Activated T-cell treated with anti-CD3 and anti-CD28 coated beads, Interleukin-2, amount 50 U/mL, for 72 hours (primary cell): Measurements from ENCODE around the gene ARL8B. TPM values are rescaled to one million over a fixed set of nuclear protein-coding genes. Genes with fewer than 3 reads are reported as not detected.

Source experiments
- ATAC-seq, 2 donors: fragments of 150-1000 bp; cut with Tn5 transposase; replicated peaks in 1 of 2; 2 replicates each; pipeline ENCODE4 v1.10.0; 2021; ENCODE audit warnings: moderate library complexity in 2 of 2, mild to moderate bottlenecking in 1 of 2
- DNase-seq, 2 donors: peaks; one replicate each; pipeline ENCODE4 v3.0.0; 2021 to 2022; ENCODE audit warnings: mixed read lengths in 1 of 2
- H3K27ac Mint-ChIP-seq: one replicate; pipeline ENCODE4 v1.8.0; 2022; ENCODE audit warnings: mild to moderate bottlenecking, moderate library complexity, mixed read lengths
- H3K27me3 Mint-ChIP-seq: one replicate; pipeline ENCODE4 v1.8.0; 2022; ENCODE audit warnings: low read depth, mixed read lengths
- H3K36me3 Mint-ChIP-seq, 2 donors: one replicate each; pipeline ENCODE4 v1.8.0; 2022; ENCODE audit warnings: mixed read lengths in 2 of 2, mild to moderate bottlenecking in 1 of 2; ENCODE audit not compliant: insufficient read depth in 2 of 2
- H3K4me1 Mint-ChIP-seq: one replicate; pipeline ENCODE4 v1.8.0; 2022; ENCODE audit warnings: low read depth, mixed read lengths
- H3K4me3 Mint-ChIP-seq, 2 donors: one replicate each; pipeline ENCODE4 v1.8.0; 2022; ENCODE audit warnings: mild to moderate bottlenecking in 2 of 2, mixed read lengths in 2 of 2, moderate library complexity in 2 of 2
- H3K9me3 Mint-ChIP-seq, 2 donors: one replicate each; pipeline ENCODE4 v1.8.0; 2022; ENCODE audit warnings: mixed read lengths in 2 of 2
- total RNA-seq, 2 donors: library from RNA; stranded (reverse); gene quantifications; one replicate each; pipeline ENCODE4 v1.2.3, GENCODE V29; 2022

Gene ARL8B
- total RNA-seq, 2 donors from 2014 or later: 61.3 to 73.6 TPM

DNA sequence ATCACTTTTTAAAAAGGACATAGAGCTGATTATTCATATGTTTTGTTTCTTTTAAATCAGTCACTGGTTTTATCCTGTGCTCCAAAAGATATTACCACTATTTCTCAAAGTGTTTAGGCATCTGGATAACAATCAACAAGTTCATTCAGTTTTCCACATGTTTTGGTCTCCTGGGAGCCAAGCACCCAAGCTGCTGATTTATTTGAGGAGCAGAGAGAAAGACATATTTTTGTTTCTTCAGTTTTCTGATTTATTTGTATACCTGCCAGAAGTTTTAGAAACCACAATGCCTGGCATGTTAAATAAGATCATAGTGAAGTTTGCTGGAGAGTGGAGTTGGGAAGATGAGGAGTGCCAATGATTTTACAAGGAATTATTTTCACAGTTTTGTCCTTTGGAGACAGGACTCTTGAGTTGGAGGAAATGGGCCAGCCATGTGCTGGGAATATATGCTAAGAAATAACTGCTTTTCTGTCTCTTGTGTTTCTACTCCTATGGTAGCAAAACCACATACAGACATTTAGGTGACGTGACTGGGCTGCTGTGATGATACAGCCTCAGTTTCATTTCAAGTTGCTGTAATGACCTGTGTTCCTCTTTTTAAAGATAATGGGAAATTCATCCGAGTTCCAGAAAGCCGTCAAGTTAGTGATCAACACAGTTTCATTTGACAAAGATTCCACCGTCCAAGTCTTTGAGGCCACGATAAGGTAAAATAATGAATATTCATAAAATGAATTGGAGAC, 77.1 kb downstream of the ARL8B start:
- Mint-ChIP-seq H3K27ac (peak overlapping the region; percentile 100), H3K36me3 (peaks cover 34 to 77% of the 10 kb centered on the region in 2 donors), H3K4me3 (peak overlapping the region; percentile 83 to 91), H3K4me1 (peaks cover 89% of the 10 kb centered on the region), H3K9me3 (peaks cover 2 to 3% of the 10 kb centered on the region in 2 donors), H3K27me3 (no peaks in the 10 kb centered on the region)
- DNase-seq (peak; percentile 28 to 47), ATAC-seq (peak in 1 of 2 donors; percentile 10)

DNA sequence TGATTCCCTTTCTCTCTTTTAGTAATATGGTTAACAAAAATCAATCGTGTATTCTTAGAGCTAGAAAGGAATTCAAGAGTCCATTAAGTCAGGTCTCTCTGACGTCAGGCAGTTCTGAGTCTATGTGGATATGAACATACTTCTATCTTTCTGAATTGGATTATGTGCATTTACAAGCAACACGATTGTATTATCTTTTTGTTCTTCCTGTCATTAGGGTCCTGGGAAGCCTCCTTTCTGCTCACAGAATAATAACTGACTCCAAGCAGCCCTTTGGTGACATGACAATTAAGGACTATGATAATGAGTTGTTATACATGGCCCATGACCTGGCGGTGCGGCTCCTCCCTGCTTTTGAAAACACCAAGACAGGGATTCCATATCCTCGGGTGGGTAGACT, 79.4 kb downstream of the ARL8B start:
- Mint-ChIP-seq H3K27ac (peak overlapping the region; percentile 79), H3K4me3 (peak overlapping the region in 1 of 2 donors; percentile 18), H3K36me3 (peaks cover 31 to 77% of the 10 kb centered on the region in 2 donors), H3K4me1 (peaks cover 89% of the 10 kb centered on the region), H3K9me3 (peaks cover 2 to 3% of the 10 kb centered on the region in 2 donors), H3K27me3 (no peaks in the 10 kb centered on the region)
- ATAC-seq: no peak
- DNase-seq: no peak

DNA sequence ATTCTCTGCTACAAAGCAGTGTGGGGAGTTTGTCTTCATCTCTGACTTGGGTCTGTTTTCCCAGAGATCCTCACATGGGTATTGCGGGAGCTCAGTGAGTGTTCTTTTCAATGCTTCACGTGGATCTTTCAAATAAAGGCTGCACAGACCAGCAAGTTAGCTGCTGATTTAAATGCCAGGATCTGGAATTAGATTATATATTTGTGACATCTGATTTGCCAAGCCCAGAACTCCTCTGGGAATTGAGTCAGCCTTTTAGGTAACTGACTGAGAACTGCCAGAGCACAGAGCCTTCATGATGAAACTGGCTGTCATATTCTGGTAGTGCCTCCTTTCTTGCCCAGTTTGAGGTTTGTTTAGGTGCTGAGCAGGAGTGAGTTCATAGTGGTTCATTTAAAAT, 80.1 kb downstream of the ARL8B start:
- Mint-ChIP-seq H3K27ac (peak overlapping the region; percentile 79), H3K27me3 (no peaks in the 10 kb centered on the region), H3K9me3 (peaks cover 0 to 2% of the 10 kb centered on the region in 2 donors), H3K4me3 (peak overlapping the region in 1 of 2 donors; percentile 18), H3K36me3 (peaks cover 27 to 76% of the 10 kb centered on the region in 2 donors), H3K4me1 (peaks cover 84% of the 10 kb centered on the region)
- no peak for ATAC-seq
- no peak for DNase-seq

DNA sequence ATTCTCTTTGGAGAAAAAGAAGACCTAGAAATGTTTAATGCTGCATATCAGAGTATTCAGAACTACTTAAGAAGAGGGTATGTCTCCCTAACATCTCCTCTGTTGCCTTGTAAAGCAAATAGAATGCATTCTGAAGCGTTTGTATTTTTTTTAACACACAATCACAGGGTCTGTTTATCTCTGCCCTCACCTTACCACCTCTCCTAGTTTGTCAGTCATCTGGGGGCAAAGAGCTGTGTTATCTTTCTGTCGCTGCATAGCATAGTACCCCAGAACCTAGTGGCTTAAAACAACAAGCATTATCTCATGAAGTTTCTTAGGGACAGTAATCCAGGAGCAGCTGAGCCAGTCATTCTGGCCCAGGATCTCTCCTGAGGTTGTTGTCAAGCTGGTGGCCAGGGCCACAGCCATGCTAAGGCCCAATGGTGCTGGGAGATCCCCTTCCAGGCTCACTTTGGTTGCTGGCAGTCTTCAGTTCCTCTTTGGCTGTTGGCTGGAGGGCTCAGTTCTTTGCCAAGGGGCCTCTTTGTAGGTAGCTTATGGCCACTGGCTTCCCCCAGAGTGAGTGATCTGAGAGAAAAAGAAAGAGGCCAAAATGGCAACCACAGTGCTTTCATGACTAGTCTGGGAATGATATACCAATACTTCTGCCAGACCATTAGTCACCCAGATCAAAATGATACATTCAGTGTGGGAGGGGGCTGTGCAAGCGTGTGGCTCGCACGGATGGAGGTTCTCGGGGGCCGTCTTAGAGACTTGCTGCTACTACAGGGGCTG, 83.3 kb downstream of the ARL8B start:
- H3K36me3 Mint-ChIP-seq: peaks cover 29 to 75% of the 10 kb centered on the region in 2 donors

DNA sequence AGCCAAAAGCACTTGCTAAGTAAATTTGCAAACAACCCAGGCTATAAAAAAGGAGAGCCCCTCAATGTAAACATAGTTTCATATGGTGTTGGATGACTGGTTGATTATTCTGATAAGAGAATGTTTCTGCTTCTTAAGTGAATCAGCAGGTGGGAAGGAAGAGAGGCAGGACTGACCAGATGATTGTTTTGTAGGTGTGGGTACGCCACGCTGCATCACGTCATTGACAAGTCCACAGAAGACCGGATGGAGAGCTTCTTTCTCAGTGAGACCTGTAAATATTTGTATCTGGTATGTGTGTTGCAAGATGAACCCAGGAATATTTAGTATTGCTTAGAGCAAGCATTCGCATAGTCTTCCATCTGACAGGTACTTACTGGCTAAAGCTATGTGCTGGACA, 88.8 kb downstream of the ARL8B start:
- peak overlapping the region; percentile 72 for H3K27ac Mint-ChIP-seq
- no peak for DNase-seq

More for the DNA sequence above, 83.3 kb downstream of the ARL8B start:
- Mint-ChIP-seq H3K27ac (peak overlapping the region; percentile 90), H3K9me3 (no peaks in the 10 kb centered on the region), H3K4me3 (peak overlapping the region; percentile 65 to 73), H3K27me3 (no peaks in the 10 kb centered on the region), H3K4me1 (peaks cover 76% of the 10 kb centered on the region)
- peak; percentile 63 to 76 for DNase-seq
- ATAC-seq: peak; percentile 91 to 92

DNA sequence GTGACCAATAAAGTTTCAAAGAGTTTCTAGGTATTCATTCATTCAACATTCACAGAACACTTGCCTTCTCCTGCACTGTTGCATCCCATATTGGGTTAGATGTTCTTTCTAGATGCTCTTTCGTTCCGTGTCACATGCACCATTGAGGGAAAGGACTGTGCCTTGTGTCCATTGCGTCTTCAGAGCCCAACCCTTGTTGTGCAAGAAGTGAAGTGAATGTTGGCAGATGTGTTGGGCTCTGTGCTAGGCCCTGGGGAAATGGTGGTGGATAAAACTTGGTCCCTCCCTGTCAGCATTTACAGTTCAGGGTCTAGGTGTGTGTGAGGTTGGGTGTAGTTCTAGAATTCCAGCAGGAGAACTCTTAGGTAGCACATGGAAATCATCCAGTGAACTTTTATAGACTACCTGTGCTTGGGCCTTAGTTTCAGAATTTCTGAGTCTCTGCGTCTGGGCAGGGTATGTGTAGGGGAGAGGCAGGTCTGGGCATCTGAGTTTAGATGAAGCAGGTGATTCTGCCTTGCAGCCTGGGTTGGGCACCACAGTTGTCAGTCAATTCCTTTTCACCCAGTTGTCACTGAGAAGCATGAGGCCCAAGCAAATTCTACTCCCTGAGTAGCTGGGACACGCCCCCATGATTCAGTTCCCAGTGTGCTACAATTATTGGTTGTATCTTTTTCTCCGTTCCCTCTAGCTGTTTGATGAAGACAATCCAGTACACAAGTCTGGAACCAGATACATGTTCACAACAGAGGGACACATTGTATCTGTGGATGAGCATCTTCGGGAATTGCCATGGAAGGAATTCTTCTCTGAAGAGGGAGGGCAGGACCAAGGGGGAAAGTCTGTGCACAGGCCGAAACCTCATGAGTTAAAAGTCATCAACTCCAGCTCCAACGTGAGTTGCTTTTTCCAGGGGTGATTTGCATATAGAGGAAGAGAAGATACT, 90.8 kb downstream of the ARL8B start:
- Mint-ChIP-seq H3K4me1 (peaks cover 36% of the 10 kb centered on the region), H3K27ac (peak overlapping the region; percentile 79), H3K9me3 (no peaks in the 10 kb centered on the region), H3K27me3 (no peaks in the 10 kb centered on the region), H3K36me3 (peaks cover 43 to 77% of the 10 kb centered on the region in 2 donors), H3K4me3 (no peak overlapping the region)
- peak in 1 of 2 donors; percentile 25 for ATAC-seq
- no peak for DNase-seq

More for the DNA sequence above, 88.8 kb downstream of the ARL8B start:
- ATAC-seq: no peak
- peaks cover 44% of the 10 kb centered on the region for H3K4me1 Mint-ChIP-seq
- no peaks in the 10 kb centered on the region for H3K27me3 Mint-ChIP-seq
- H3K9me3 Mint-ChIP-seq: no peaks in the 10 kb centered on the region
- H3K36me3 Mint-ChIP-seq: peaks cover 50 to 84% of the 10 kb centered on the region in 2 donors
- no peak overlapping the region for H3K4me3 Mint-ChIP-seq

DNA sequence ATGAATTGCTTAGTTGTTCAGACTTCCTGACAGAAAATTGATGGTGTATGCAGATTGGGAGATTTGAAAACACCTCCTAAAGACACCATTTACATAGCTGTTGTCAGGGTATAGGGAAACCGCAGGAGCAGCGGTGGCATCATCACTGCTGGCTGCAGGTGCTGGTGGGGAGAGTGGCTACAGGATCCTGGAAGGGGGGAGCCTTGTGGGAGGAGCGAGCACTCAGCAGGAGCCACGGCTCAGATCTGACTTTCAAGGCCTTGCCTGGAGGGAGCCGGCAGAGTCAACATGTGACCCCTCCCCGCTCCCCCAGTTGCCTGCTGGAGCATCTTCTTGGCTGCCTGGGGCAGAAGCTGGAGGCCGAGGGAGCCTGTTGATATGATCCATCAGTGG, 91.5 kb downstream of the ARL8B start:
- ATAC-seq (no peak), DNase-seq (no peak)
- H3K4me1 Mint-ChIP-seq: peaks cover 32% of the 10 kb centered on the region
- H3K9me3 Mint-ChIP-seq: no peaks in the 10 kb centered on the region
- H3K27me3 Mint-ChIP-seq: no peaks in the 10 kb centered on the region
- peaks cover 37 to 73% of the 10 kb centered on the region in 2 donors for H3K36me3 Mint-ChIP-seq
- H3K27ac Mint-ChIP-seq: peak overlapping the region; percentile 79
- H3K4me3 Mint-ChIP-seq: no peak overlapping the region

DNA sequence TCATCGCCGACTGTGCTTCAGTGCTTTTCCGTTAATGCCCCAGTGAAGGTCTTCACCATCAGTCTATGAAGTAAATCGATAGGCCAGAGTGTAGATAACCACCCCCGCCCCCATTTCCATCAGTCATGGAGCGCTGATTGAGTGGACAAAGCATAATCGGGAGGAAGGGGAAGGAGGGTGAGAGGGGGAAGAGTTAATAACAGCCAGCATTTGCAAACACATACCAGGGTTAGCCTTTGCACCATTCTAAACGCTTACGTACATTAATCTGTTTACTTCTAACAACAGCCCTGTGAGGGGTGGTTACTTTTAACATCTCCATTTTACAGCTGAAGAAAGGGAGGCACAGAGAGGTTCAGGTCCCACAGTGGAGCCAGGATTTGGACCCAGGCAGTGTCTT, 92.3 kb downstream of the ARL8B start:
- H3K36me3 Mint-ChIP-seq: peaks cover 35 to 71% of the 10 kb centered on the region in 2 donors
- H3K27me3 Mint-ChIP-seq: no peaks in the 10 kb centered on the region
- no peak for ATAC-seq
- H3K4me1 Mint-ChIP-seq: peaks cover 28% of the 10 kb centered on the region
- no peaks in the 10 kb centered on the region for H3K9me3 Mint-ChIP-seq
- DNase-seq: no peak
- H3K4me3 Mint-ChIP-seq: no peak overlapping the region
- no peak overlapping the region for H3K27ac Mint-ChIP-seq

DNA sequence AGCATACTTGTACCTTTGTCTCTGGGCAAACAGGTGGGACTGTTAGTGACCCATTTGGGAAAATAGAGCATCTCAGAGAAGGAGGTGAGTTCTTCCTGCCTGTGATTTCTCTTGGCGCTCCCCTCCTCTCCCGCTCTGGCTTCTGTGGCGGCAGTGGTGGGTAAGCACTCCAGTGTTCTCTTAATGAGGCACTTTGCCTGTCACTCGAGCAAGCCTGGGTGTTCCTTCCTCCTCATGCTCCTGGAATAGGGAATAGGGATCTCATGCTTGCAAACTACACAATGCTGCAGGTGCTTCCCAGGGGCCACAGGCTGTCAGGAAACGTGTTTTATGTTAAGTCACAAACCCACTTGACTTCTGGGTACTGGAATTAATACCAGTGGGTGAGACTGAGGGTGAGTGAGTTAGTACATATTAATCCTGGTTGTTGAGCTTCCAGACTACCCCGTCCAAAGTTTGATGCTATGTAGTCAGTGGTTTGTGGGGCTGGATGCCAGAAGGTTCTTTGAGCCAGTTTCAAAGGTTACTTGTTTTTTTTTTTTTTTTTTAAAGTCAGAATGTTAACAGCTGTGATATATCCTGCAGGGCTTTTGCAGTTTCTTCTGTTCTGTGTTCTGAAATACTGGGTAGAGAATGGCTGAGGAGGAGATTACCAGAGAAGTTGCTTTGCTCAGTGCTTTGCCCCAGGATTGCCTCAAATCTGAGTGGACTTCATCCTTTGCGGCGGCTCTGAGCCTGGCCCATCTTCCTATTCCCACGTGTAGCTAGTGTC, 95.9 kb downstream of the ARL8B start:
- Mint-ChIP-seq H3K4me3 (no peak overlapping the region), H3K4me1 (peaks cover 11% of the 10 kb centered on the region), H3K27me3 (no peaks in the 10 kb centered on the region), H3K27ac (peak overlapping the region; percentile 32), H3K36me3 (peaks cover 13 to 45% of the 10 kb centered on the region in 2 donors), H3K9me3 (no peaks in the 10 kb centered on the region)
- DNase-seq: no peak
- no peak for ATAC-seq

DNA sequence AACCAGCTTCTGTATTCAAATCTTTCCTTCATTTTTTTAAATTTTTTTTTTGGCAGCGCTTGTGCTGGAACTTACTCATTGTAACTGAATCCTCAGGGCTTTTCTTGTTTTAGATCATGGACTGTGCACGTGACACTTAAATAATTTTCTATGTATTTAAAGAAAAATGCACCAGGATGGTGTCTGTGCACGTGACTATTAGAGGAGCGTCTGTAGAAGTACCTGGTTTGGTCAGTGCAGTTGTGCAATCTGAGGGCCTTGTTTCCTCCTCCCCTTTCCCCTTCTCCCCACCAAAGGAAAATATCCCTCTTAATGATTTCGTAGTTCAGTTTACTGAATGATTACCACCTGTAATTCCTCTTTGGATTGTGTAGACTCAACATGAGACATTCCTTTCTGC, 96.7 kb downstream of the ARL8B start:
- H3K4me3 Mint-ChIP-seq: no peak overlapping the region
- peak overlapping the region; percentile 87 for H3K27ac Mint-ChIP-seq
- H3K27me3 Mint-ChIP-seq: no peaks in the 10 kb centered on the region
- no peaks in the 10 kb centered on the region for H3K9me3 Mint-ChIP-seq
- peaks cover 11% of the 10 kb centered on the region for H3K4me1 Mint-ChIP-seq
- DNase-seq (no peak), ATAC-seq (no peak)
- H3K36me3 Mint-ChIP-seq: peaks cover 9 to 37% of the 10 kb centered on the region in 2 donors

DNA sequence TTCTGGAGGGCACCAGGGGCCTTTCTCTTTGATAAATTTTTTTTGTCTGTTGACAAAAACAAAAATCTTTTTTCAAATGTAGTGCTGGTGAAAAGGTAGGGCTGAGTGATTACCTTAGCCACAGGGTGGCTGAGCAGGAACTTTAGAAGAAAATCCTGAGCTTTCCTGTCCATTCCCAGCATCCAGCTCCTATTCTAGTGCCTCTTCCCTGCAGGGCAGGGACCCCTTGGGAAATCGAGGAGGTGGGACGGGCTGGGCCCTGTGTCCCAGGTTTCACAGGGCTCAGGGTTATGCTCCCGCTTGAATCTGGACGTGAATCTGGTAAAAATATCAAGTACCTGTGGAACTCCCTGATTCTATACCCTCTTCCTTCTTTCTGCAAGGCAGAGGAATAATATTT, 97.1 kb downstream of the ARL8B start:
- H3K9me3 Mint-ChIP-seq: no peaks in the 10 kb centered on the region
- DNase-seq: no peak
- H3K36me3 Mint-ChIP-seq: peaks cover 5 to 34% of the 10 kb centered on the region in 2 donors
- H3K27ac Mint-ChIP-seq: no peak overlapping the region
- no peak for ATAC-seq
- H3K27me3 Mint-ChIP-seq: no peaks in the 10 kb centered on the region
- H3K4me3 Mint-ChIP-seq: no peak overlapping the region
- H3K4me1 Mint-ChIP-seq: peaks cover 11% of the 10 kb centered on the region

DNA sequence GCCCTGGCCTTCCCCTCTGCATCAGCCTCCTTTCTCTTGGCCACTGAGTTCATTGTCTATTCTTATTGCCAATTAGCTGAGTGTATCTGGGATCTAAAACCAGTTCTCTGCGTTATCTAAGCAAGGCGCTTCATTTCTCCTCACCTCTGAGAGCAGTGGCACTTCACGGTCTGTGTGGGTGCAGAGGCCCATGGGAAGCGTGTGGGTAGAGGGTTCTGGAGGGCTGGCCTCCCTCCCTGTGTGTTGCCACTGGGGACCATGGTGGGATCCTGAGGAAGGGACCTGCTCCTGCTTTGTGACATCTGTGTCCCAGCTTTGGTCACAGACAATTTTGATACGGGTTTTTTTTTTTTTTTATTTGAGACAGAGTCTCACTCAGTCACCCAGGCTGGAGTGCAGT, 98.1 kb downstream of the ARL8B start:
- H3K4me3 Mint-ChIP-seq: no peak overlapping the region
- peak overlapping the region; percentile 42 for H3K27ac Mint-ChIP-seq
- no peak for DNase-seq
- ATAC-seq: peak in 1 of 2 donors; percentile 23
- H3K36me3 Mint-ChIP-seq: peaks cover 2 to 27% of the 10 kb centered on the region in 2 donors
- peaks cover 11% of the 10 kb centered on the region for H3K4me1 Mint-ChIP-seq
- H3K27me3 Mint-ChIP-seq: no peaks in the 10 kb centered on the region
- H3K9me3 Mint-ChIP-seq: no peaks in the 10 kb centered on the region
